Activated CD4-positive, alpha-beta T cell treated with anti-CD3 and anti-CD28 coated beads, Interleukin-2, amount 50 U/mL, for 24 hours (primary cell): ENCODE results near the gene CD14.
"Not testable (repeated sequence)": the region's sequence is repeated elsewhere in the genome, so short reads cannot be mapped to it uniquely, and the experiment has no call there.

Source experiments
- DNase-seq, 2 donors: peaks; one replicate each; pipeline ENCODE4 v3.0.0-alpha.2; 2020; ENCODE audit warnings: low read depth in 1 of 2, low spot score in 1 of 2

Gene CD14

DNA sequence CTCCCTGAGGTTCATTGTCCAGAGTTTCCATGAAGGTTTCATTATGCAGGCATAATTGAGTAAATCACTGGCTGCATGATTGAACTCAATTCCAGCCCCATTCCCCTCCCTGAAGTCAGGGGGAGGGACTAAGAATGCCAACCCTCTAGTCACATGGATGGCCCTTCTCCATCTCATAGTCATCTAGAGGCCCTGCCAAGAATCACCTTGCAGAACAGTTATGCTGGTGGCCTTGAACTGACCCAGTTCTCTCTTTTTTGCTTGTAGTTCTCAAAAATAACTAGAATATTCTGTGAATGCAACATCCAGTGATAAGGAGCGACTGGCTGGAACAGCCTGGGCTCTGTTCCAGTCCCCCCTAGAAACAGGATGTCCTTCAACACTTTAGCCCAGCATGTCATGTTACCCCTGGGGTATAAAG is 36.6 kb downstream of the CD14 start:
- no peak for DNase-seq

DNA sequence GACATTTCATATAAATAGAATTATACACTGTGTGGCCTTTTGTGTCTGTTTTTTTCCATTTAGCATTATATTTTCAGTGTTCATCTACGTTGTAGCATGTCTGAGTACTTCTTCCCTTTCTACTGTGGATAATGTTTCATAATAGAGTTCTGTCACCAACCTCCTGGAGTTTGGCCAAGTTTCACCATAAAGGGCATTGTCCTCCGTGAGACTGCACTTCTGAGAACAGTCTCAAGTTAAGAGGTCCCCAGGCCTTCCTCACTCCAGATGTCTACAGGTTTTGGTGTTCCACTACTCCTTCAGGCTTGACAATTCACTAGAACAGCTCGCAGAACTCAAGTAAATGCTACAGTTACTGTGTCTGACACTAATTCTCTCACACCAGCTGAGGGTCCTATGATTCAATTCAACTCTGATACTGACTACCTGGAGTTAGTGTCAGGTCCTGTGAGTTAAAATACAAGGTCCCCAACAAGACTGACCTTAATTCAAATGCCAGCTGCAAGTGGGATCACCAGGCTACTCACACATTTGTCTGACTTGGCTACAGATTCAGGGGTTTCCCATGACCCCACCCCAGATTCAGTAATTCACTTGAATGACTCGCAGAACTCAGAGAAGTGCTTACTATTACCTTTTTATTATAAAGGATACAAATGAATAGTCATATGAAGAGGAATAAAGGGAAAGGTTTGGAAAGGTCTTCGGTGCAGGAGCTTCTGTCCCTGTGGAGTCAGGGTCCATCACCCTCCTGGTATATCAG is 37.3 kb downstream of the CD14 start:
- no peak for DNase-seq

GRCh38 chr5:140594169-140594568 is 38.8 kb downstream of the CD14 start:
- DNase-seq: no peak

DNA sequence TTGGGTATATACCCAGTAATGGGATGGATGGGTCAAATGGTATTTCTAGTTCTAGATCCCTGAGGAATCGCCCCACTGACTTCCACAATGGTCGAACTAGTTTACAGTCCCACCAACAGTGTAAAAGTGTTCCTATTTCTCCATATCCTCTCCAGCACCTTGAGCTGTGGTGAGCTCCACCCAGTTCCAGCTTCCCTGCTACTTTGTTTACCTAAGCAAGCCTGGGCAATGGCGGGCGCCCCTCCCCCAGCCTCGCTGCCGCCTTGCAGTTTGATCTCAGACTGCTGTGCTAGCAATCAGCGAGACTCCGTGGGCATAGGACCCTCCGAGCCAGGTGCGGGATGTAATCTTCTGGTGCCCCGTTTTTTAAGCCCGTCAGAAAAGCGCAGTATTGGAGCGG is 39.9 kb downstream of the CD14 start:
- not testable (repeated sequence) for DNase-seq

GRCh38 chr5:140591747-140592372 is 41.1 kb downstream of the CD14 start:
- DNase-seq: no peak

- no peak for DNase-seq
Observed at GRCh38 chr5:140590861-140591260, 42.1 kb downstream of the CD14 start.

DNA sequence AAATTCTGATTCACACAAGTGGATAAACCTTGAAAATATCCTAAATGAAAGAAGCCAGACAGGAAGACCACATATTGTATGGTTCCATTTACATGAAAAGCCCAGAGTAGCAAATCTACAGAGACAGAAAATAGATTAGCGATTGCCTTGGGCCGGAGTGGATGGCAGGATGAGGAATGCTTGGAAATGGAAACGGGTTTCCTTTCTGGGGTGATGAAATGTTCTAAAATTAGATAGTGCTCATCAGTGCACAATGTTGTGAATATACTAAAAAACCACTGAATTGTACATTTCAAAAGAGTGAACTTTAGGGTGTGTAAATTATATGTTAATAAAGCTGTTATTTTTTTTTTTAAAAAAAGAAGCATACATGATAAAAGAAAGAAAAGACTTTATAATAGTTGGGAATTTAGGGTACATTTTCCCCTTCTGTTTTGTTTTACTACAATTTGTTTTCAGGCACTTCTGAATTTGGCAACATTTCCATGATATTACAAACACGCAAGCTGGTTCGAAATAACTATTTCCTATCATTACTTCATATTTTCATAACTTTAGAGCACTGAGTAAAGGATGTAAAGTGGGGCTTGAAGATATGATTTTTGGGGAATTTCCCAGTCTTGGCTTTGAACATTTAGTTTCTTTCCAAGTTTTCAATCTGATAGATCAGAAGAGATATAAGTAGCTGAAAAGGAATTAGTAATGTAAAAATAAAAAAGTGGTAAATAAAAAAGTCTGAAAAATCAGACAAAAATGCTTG is 44.5 kb downstream of the CD14 start:
- no peak for DNase-seq

DNA sequence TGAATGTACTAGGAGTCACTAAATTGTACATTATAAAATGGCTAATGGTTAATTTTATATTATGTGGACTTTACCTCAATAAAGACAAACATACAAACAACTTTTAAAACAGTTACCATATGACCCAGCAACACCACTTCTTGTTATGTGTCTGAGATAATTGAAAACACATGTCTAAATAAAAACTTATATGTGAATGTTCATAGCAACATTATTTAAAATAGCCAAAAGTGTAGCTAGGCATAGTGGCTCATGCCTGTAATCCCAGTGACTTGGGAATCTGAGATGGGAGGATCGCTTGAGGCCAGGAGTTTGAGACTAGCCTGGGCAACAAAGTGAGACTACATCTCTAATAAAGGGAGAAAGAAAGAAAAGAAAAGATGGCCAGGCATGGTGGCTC is 45.5 kb downstream of the CD14 start:
- no peak for DNase-seq
